PC-9 (cell line): Measurements from ENCODE around the gene ATP13A2.

ENCODE experiments used
- CTCF ChIP-seq: fragments of 200-600 bp; sonication (generic); conservative IDR thresholded peaks from 2 replicates; pipeline ENCODE4 v1.6.1; 2017; ENCODE audit warnings: mixed run types, antibody characterized with exemption, mild to moderate bottlenecking, moderate library complexity
- EZH2 ChIP-seq: fragments of 200-600 bp; sonication (generic); IDR thresholded peaks from 2 replicates; pipeline ENCODE4 v1.8.0; 2017; ENCODE audit warnings: antibody characterized with exemption, low read depth

GRCh38 chr1:17008208-17008855 is 3.4 kb downstream of the ATP13A2 start:
- TF ChIP-seq CTCF (no peak), EZH2 (no peak)
